ENCODE data around the gene NCAN.

GRCh38 chr19:19226663-19227062 is 14.9 kb downstream of the NCAN start:
- TF ChIP-seq CTCF (optimal IDR thresholded peaks at IDR 0.05 in 1 of 3, IDR thresholded peaks at IDR 0.05 in 1 of 3, conservative IDR thresholded peaks at IDR 0.05 in 1 of 3; ENCODE audit: extremely low read depth in 1 of 3, insufficient read depth in 2 of 3, low read length in 3 of 3) = no peak
- no peak for TF ChIP-seq EZH2 (IDR thresholded peaks at IDR 0.05; ENCODE audit: low read length)

All from keratinocyte (primary cell).